Measurements from ENCODE around the gene HOXC9.

DNA sequence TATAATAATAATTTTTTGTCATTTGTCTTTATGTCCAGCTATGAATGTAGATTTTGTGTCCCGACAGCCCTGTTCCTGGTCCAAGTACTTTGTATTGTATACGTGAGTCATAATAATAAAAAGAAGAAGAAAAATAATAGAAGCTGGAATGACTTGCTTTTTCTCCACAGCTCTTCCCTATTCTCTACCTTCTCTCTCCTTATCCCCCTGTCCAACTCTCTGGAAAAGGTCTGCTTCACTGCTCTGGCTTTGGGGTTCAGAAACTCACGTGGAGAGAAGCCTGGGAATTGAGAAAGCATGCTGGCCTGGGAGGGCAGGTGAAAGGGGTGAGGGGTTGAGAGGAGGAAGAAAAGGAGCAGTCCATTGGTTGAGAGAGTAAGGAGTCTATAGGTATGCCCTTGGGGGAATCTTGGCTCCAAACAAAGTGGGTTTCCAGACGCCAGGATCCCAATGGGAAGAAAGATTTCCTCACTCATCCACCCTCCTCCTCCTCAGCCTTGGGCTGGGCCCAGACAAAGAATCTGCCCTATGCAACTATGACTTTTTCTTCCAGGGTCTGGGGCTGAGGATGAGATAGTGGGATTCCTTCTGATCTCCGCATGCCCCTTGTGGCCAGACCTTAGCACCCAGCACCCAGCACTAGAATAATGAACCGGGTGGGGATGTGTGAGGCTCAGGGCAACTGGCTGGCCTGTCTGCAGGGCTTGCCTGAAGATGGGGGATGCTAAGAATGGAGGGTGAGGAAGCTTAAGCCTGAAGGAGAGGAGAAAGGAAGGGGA lies 12.9 kb downstream of the HOXC9 start:
- TF ChIP-seq TAF1 (IDR thresholded peaks at IDR 0.05; ENCODE audit: borderline replicate concordance, insufficient read depth, low read length) (no peak), FOXP2 (optimal IDR thresholded peaks at IDR 0.05; ENCODE audit: borderline replicate concordance, extremely low read depth, extremely low read length, insufficient read depth) (no peak)
- TF ChIP-seq, protein P1, sequence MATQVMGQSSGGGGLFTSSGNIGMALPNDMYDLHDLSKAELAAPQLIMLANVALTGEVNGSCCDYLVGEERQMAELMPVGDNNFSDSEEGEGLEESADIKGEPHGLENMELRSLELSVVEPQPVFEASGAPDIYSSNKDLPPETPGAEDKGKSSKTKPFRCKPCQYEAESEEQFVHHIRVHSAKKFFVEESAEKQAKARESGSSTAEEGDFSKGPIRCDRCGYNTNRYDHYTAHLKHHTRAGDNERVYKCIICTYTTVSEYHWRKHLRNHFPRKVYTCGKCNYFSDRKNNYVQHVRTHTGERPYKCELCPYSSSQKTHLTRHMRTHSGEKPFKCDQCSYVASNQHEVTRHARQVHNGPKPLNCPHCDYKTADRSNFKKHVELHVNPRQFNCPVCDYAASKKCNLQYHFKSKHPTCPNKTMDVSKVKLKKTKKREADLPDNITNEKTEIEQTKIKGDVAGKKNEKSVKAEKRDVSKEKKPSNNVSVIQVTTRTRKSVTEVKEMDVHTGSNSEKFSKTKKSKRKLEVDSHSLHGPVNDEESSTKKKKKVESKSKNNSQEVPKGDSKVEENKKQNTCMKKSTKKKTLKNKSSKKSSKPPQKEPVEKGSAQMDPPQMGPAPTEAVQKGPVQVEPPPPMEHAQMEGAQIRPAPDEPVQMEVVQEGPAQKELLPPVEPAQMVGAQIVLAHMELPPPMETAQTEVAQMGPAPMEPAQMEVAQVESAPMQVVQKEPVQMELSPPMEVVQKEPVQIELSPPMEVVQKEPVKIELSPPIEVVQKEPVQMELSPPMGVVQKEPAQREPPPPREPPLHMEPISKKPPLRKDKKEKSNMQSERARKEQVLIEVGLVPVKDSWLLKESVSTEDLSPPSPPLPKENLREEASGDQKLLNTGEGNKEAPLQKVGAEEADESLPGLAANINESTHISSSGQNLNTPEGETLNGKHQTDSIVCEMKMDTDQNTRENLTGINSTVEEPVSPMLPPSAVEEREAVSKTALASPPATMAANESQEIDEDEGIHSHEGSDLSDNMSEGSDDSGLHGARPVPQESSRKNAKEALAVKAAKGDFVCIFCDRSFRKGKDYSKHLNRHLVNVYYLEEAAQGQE (IDR thresholded peaks at IDR 0.05; ENCODE audit: insufficient read depth in 1 of 2, low read depth in 2 of 2, low read length in 2 of 2): no peak

Data from PFSK-1 (cell line).